ENCODE measurements around the gene LAX1.

DNA sequence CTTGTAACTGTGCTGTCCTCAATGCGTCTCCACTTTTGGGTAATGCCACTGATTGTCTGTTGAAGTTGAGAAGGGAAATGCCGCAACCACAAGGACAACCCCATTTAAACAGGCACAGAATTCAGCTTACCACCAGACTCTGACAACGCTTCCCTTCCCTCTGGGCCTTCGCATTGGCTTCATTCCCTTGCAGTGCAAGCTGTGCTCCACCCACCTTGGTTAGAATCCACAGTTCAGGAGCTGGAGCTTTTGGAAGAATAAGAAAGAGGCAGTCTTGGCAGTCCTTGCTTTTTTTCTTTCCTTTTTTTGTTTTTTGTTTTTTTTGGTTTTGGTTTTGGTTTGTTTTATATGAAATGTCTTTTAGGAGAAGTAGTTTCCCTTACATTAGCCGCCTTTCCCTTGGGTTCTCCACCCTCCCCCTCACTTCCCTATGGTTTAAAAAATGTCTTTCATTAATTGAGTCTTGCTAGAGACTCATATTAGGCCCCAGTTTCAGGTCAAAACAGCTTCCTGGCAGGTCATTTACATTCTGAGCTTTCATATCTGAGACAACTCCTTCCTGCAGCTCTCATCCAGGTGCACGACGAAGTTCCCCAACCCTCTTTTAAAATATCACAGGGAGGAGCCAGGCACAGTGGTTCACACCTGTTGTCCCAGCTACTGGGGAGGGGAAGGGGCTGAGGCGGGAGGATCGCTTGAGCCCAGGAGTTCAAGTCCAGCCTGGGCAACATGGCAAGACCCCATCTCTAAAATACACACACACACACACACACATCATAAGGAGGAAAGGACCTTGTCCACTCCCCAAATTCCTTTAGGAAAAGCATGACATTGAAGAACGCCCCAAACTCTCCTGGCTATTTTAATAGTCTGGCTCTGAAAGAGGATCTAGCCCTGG, 20.7 kb upstream of the LAX1 start:
- TF ChIP-seq EP300 (conservative IDR thresholded peaks at IDR 0.05; ENCODE audit: poor library complexity, severe bottlenecking): no peak
- no peak for TF ChIP-seq EZH2 (IDR thresholded peaks at IDR 0.05; ENCODE audit: borderline replicate concordance, insufficient read depth, low read length, poor library complexity, severe bottlenecking)
- TF ChIP-seq, protein P1, sequence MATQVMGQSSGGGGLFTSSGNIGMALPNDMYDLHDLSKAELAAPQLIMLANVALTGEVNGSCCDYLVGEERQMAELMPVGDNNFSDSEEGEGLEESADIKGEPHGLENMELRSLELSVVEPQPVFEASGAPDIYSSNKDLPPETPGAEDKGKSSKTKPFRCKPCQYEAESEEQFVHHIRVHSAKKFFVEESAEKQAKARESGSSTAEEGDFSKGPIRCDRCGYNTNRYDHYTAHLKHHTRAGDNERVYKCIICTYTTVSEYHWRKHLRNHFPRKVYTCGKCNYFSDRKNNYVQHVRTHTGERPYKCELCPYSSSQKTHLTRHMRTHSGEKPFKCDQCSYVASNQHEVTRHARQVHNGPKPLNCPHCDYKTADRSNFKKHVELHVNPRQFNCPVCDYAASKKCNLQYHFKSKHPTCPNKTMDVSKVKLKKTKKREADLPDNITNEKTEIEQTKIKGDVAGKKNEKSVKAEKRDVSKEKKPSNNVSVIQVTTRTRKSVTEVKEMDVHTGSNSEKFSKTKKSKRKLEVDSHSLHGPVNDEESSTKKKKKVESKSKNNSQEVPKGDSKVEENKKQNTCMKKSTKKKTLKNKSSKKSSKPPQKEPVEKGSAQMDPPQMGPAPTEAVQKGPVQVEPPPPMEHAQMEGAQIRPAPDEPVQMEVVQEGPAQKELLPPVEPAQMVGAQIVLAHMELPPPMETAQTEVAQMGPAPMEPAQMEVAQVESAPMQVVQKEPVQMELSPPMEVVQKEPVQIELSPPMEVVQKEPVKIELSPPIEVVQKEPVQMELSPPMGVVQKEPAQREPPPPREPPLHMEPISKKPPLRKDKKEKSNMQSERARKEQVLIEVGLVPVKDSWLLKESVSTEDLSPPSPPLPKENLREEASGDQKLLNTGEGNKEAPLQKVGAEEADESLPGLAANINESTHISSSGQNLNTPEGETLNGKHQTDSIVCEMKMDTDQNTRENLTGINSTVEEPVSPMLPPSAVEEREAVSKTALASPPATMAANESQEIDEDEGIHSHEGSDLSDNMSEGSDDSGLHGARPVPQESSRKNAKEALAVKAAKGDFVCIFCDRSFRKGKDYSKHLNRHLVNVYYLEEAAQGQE (IDR thresholded peaks at IDR 0.05; ENCODE audit: borderline replicate concordance): no peak
- TF ChIP-seq, protein P2, sequence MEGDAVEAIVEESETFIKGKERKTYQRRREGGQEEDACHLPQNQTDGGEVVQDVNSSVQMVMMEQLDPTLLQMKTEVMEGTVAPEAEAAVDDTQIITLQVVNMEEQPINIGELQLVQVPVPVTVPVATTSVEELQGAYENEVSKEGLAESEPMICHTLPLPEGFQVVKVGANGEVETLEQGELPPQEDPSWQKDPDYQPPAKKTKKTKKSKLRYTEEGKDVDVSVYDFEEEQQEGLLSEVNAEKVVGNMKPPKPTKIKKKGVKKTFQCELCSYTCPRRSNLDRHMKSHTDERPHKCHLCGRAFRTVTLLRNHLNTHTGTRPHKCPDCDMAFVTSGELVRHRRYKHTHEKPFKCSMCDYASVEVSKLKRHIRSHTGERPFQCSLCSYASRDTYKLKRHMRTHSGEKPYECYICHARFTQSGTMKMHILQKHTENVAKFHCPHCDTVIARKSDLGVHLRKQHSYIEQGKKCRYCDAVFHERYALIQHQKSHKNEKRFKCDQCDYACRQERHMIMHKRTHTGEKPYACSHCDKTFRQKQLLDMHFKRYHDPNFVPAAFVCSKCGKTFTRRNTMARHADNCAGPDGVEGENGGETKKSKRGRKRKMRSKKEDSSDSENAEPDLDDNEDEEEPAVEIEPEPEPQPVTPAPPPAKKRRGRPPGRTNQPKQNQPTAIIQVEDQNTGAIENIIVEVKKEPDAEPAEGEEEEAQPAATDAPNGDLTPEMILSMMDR (IDR thresholded peaks at IDR 0.05; ENCODE audit: poor library complexity, severe bottlenecking): no peak
- no peak for TF ChIP-seq TAF1 (IDR thresholded peaks at IDR 0.05; ENCODE audit: low read depth)

All from neural cell (in vitro differentiated cells).